Uterus (tissue), 2 donors: ENCODE measurements around the gene TTC9B.

ENCODE experiments used
- CTCF ChIP-seq, 4 experiments: fragments of 200-600 bp in 2 of 4; fragments of 450-650 bp in 2 of 4; sonication (generic) in 2 of 4; IDR thresholded peaks; one replicate each; pipeline ENCODE4 v1.5.1; 2016 to 2019; ENCODE audit warnings: antibody characterized with exemption in 4 of 4, mild to moderate bottlenecking in 2 of 4, moderate library complexity in 1 of 4
- POLR2A ChIP-seq, 2 donors: fragments of 450-650 bp; IDR thresholded peaks; one replicate each; pipeline ENCODE4 v1.6.1; 2016; ENCODE audit warnings: antibody characterized with exemption in 2 of 2, mild to moderate bottlenecking in 1 of 2, moderate library complexity in 1 of 2

- TF ChIP-seq CTCF (IDR thresholded peaks at IDR 0.05) (no peak), POLR2A (IDR thresholded peaks at IDR 0.05) (no peak)
Observed at GRCh38 chr19:40262422-40262821, 44.2 kb upstream of the TTC9B start.
